GM21360 (cell line): Measurements from ENCODE around the gene COBL.

ENCODE experiments used
- ATAC-seq: cut with Tn5 transposase; IDR thresholded peaks from one replicate; pipeline ENCODE4 v1.9.1; 2021; ENCODE audit warnings: mild to moderate bottlenecking, moderate library complexity; ENCODE audit not compliant: unreplicated experiment

The COBL gene

GRCh38 chr7:51235593-51236313, 80.9 kb downstream of the COBL start:
- no peak for ATAC-seq

GRCh38 chr7:51234609-51235308, 81.8 kb downstream of the COBL start:
- no peak for ATAC-seq

GRCh38 chr7:51234139-51234538, 82.5 kb downstream of the COBL start:
- no peak for ATAC-seq

- ATAC-seq, result no peak
Observed at GRCh38 chr7:51233374-51233773, 83.2 kb downstream of the COBL start.

- no peak for ATAC-seq
Observed at GRCh38 chr7:51230723-51231122, 85.9 kb downstream of the COBL start.

- no peak for ATAC-seq
Observed at GRCh38 chr7:51230324-51230625, 86.3 kb downstream of the COBL start.

- ATAC-seq, result no peak
Observed at GRCh38 chr7:51229620-51230323, 86.8 kb downstream of the COBL start.

- ATAC-seq, result no peak
Observed at GRCh38 chr7:51229106-51229537, 87.5 kb downstream of the COBL start.

GRCh38 chr7:51228386-51228958, 88.1 kb downstream of the COBL start:
- no peak for ATAC-seq

GRCh38 chr7:51227861-51228260, 88.7 kb downstream of the COBL start:
- no peak for ATAC-seq

GRCh38 chr7:51226916-51227535, 89.6 kb downstream of the COBL start:
- ATAC-seq, result no peak

GRCh38 chr7:51226063-51226755, 90.4 kb downstream of the COBL start:
- ATAC-seq, result no peak

GRCh38 chr7:51224811-51225595, 91.6 kb downstream of the COBL start:
- ATAC-seq, result no peak

GRCh38 chr7:51223505-51223904, 93.1 kb downstream of the COBL start:
- no peak for ATAC-seq

GRCh38 chr7:51222916-51223315, 93.7 kb downstream of the COBL start:
- no peak for ATAC-seq

- ATAC-seq, result no peak
Observed at GRCh38 chr7:51220226-51220625, 96.4 kb downstream of the COBL start.

- ATAC-seq, result no peak
Observed at GRCh38 chr7:51219261-51219988, 97.2 kb downstream of the COBL start.

GRCh38 chr7:51217804-51218203, 98.8 kb downstream of the COBL start:
- ATAC-seq, result no peak

- no peak for ATAC-seq
Observed at GRCh38 chr7:51214098-51214497, 102.5 kb downstream of the COBL start.
